ENCODE data around the gene INPP5D. TPM values are rescaled to one million over a fixed set of nuclear protein-coding genes. Genes with fewer than 3 reads are reported as not detected.

The INPP5D gene
- total and polyA plus RNA-seq, 2 of the 13 experiments (the other 11 are each of a cell fraction or from before 2014, with no cell fraction given): 16.7 to 18.0 TPM

- TF ChIP-seq ZBTB34 (CRISPR knock-in tag; IDR thresholded peaks at IDR 0.05) (no peak), SOX13 (IDR thresholded peaks at IDR 0.05) (no peak), SOX13 (CRISPR knock-in tag; conservative IDR thresholded peaks at IDR 0.05 in 1 of 2, IDR thresholded peaks at IDR 0.05 in 1 of 2) (no peak), HNRNPH1 (optimal IDR thresholded peaks at IDR 0.05; ENCODE audit: low read depth, low read length) (no peak), PAF1 (CRISPR knock-in tag; IDR thresholded peaks at IDR 0.05) (no peak), PAWR (CRISPR knock-in tag; IDR thresholded peaks at IDR 0.05; ENCODE audit: borderline replicate concordance) (no peak), IKZF4 (CRISPR knock-in tag; IDR thresholded peaks at IDR 0.05; ENCODE audit: borderline replicate concordance, low read depth, not compliant biosample characterization) (no peak), PRDM10 (CRISPR knock-in tag; IDR thresholded peaks at IDR 0.05; ENCODE audit: low read depth) (no peak), ZNF790 (CRISPR knock-in tag; IDR thresholded peaks at IDR 0.05; ENCODE audit: borderline replicate concordance) (no peak), ESRRA (CRISPR knock-in tag; IDR thresholded peaks at IDR 0.05; ENCODE audit: low read depth) (no peak), RAD21 (CRISPR knock-in tag; IDR thresholded peaks at IDR 0.05) (no peak), ZNF20 (CRISPR knock-in tag; IDR thresholded peaks at IDR 0.05) (no peak), ZSCAN20 (CRISPR knock-in tag; IDR thresholded peaks at IDR 0.05; ENCODE audit: borderline replicate concordance) (no peak), ISL2 (CRISPR knock-in tag; IDR thresholded peaks at IDR 0.05) (no peak), PATZ1 (CRISPR knock-in tag; IDR thresholded peaks at IDR 0.05) (peak; percentile 34; the same call in 1 of the 2 replicates), ZFP1 (CRISPR knock-in tag; IDR thresholded peaks at IDR 0.05) (no peak), CBX1 (IDR thresholded peaks at IDR 0.05; ENCODE audit: low read depth) (no peak), MZF1 (CRISPR knock-in tag; IDR thresholded peaks at IDR 0.05; ENCODE audit: borderline replicate concordance) (no peak), AGO2 (optimal IDR thresholded peaks at IDR 0.05; ENCODE audit: low read depth, low read length) (peak; percentile 56), ZBTB33 (CRISPR knock-in tag; IDR thresholded peaks at IDR 0.05) (no peak)
Observed at GRCh38 chr2:233063976-233064411, 3.9 kb downstream of the INPP5D start (continued).
